ENCODE results near the gene SHBG.
A peak's percentile ranks its signal among the peaks of the same experiment; 100 is the strongest.

Gene SHBG

DNA sequence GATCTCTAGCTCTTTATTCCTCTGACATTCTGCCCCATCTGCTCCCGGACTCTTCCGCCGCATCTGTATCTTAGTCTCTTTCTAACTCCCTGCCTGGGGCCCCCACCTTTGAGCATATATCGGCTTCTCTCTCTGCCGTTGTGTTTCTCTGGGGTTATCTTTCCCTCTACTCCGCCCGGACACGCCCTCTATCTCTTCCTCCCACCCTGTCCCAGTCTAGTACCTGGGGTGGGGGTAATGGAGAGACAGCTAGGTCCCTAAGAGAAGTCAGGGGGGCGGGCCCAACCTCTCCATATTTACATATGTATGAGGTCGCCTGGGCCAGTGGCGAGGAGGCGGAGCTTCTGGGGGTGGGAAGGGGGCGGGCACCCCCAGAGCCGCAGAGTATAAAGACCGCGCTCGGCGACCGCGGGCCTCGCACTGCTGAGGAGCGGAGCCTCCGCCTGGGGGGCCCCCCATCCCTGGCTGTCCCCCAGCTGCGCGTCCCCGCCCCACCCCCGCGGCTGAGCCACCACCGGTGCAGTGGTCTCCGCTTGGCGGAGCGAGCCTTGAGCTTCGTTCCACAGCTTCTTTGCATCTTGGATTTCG lies 20.7 kb downstream of the SHBG start, which contains the start of gene ATP1B2:
ATP1B2 (plus strand) TSS at position 418 of the 588 bp plus-strand sequence. CDS start 593 bp downstream, outside the sequence.
- DNase-seq = peak; percentile 71

DNA sequence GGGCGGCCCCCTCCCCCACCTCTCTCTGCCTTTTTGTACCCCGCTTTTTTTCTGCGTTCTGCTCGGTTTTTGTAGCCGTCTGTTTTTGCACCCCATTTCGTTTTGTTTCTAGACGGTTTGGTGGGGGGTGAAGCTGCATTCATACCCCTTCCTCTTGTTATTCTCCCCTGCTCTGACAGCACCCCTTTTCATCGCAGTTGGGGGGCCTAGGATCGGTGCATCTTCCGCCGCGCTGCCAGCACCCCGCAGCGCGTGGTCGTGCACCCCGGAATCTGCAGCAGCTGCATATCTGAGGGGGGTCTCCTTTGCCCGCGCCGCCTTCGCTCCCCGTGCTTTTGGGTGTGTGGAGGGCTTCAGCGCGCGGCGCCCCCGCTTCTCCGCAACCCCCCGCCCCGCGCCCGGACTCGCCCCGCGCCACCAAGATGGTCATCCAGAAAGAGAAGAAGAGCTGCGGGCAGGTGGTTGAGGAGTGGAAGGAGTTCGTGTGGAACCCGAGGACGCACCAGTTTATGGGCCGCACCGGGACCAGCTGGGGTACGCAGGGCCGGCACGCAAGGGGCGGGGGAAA lies 21.2 kb downstream of the SHBG start:
- no peak for DNase-seq

DNA sequence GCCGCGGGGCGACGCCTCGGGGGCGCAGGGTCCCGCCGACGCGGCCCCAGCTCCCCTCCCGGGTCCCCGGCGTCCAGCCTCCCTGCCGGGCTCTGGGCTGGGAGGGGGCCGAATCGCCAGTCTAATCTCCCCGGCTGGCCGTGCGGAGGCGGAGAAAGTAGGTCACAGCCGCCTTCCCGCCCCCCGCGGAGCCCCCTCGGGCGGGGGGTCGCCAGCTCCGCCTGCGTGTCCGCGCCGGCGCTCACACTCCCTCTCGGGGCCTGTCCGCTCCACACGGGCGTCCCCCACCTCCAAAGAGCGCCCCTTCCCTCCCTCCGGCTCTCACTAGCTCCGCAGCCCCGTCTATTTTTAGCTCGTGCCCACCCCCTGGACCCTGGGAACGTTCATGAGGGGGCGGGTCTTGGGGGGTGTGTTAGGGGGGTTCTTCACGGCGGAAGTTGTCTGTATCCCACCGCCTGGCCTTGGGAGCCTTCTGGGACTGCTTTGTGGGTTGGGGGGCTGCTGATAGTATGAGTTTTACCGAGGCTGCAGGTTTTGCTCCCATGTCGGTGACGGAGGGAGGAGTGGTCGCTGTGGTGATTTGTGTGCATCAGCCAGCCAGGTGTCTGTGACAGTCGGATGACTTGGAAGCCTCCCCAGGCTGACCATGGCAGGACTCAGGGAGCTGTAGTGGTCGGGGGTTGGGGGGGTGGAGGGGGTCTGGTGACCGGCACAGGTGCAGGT lies 21.9 kb downstream of the SHBG start:
- no peak for DNase-seq

DNA sequence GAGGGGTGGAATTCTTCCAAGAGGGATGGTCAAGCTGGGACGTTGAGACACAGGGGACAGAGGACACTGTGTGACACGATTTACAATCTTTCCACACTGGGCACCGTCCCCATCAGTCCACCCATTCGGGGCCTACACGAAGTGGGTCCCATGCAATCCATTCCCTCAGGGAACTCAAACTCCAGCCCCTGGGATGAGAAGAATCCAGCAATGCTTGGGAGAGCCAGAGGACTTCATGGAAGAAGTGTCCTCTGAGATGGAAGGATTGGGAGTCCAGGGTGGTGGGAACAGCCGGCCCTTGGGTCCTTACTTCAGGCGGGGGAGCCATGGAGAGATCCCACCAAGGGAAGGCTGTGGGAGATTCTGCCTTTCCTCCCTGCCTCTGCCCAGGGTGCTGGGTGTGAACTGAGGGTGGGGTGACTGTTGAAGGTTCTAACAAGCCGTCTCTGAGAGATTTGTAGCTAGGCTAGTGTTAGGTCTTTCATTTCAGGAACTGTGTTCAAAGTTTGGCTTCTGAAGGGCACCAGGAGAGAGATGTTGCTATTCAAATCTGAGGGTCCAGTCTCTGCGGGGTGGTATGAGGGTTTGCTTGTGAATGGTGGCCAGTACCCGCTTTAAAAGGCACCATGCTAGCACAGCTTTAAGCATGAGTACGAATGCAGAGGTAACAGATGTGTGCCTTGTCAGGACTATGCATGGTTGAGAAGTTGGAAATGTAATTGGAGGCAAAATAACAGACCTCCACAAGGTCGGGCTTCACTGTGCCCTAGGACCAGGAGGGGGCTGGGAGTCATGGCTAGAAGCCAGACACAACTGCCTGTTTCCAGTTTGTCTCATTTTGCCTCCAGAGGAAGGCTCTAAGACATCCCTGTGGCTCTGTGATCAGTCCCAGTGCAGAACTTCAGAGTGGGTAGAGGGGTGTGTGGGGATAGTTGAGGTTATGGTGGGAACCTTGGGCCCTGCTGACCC lies 22.7 kb downstream of the SHBG start:
- DNase-seq = no peak

DNA sequence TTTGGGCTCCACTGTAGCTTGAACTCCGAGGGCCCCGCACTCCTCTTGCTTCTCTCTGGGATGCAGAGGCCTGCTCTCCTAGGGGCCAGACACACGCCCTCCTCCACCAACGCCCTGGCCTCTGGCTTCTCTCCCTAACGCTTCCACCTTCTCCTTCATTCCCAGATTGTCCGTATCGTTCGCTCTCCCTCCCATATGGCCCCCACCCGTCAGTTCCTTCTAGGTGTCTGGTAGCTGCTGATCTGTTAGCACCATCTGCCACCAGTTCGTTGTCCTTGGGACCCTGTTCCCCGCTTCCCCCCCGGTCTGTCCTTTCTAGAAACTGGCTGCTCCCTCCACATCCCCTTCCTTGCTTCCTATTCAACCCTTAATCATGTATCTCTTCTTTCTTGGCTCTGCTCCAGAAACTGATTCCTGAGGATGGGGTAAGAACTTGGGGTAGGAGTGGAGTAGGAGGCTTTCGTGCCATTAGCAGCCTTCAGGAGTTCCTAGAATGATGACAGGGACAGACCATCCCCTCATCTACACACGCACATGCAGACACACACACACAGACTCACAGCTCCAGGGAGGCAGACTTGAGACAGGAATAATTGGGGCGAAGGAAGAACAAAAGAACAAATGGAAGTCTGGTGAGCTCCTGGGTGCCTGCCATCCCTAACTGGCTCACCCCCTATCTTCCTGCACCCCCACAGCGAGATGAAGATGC lies 25.1 kb downstream of the SHBG start:
- no peak for DNase-seq

DNA sequence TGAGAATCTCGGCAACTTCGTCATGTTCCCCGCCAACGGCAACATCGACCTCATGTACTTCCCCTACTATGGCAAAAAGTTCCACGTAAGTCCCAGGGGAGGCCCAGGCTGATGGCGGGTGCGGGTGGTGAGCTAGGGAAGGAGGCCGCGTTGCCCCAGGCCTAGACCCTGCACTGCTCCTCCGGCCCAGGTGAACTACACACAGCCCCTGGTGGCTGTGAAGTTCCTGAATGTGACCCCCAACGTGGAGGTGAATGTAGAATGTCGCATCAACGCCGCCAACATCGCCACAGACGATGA lies 25.6 kb downstream of the SHBG start:
- no peak for DNase-seq

DNA sequence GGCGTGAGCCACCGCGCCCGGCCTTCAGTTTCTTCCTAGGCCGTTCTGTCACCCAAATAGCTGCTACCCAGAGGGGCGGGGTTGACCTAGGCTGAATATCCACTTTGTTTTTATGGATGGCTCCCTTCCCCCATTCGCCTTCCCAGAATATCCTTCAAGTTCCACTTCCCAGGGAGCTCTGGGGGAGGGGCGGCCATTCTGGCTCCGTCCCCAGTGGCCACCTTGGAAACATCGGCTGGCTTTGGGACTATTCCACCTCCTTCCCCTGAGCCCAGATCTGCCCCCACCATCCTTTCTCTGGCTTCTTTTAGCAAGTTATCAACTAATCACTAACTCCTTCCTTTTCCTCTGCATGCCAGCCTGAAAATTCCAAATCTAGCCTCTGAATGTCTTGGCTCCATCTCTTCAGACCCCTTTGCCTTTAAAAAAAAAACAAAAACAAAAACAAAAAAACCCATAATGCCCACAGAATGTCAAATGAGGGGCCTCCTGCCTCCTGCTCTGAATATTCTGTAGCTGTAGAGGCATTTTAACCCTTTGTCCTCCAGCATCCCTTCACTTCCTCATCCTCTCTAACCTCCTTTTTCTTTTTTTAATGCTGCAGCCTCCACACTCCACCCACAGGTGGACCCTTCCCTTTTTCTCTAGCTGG lies 27.1 kb downstream of the SHBG start:
- DNase-seq = no peak

DNA sequence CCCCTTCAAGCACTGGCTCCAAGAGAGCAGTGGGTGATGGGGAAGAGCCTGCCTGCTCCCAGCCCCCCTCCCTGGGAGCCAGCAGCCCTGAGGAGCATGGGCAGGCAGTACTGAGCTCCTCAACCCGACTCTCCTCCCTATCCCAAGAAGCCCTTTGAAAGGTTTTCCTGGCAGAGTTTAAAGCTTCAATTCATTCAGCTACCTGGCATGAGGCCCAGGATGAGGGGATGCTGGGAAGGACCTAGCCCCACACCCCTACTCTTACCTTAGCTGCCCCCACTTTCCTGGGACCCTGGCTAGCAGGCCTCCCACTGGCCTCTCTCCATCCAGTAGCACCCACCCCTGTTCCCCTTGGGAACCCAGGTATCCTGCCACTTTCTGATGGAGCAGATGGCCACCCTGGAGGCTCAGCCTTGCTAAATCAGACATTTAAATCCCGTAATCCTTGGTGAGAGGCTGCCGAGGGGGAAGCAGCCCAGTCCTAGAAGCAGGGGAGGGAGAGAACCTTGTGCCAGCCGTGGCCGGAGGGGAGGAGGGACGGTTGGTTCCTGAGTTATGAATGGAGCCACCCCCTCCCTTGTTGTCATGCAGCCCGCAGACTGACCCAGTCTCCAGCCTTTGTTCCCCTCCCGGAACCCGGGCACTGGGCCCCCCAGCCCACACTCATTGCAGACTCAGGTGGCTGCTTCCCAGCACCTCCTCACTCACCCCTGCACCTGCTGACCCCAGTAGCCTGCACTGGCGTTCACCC lies 37.9 kb downstream of the SHBG start:
- no peak for DNase-seq

DNA sequence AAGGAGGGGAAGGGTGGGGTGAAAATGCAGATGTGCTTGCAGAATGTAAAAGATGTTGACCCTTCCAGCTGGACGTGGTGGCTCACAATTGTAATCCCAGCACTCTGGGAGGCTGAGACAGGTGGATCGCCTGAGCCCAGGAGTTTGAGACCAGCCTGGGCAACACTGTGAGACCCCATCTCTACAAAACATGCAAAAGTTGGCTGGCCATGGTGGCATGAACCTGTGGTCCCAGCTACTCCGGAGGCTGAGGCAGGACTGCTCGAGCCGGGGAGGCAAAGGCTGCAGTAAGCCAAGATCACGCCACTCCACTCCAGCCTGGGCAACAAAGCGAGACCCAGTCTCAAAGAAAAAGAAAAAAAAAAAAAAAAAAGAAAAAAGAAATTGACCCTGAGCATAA lies 38.5 kb downstream of the SHBG start:
- no peak for DNase-seq

DNA sequence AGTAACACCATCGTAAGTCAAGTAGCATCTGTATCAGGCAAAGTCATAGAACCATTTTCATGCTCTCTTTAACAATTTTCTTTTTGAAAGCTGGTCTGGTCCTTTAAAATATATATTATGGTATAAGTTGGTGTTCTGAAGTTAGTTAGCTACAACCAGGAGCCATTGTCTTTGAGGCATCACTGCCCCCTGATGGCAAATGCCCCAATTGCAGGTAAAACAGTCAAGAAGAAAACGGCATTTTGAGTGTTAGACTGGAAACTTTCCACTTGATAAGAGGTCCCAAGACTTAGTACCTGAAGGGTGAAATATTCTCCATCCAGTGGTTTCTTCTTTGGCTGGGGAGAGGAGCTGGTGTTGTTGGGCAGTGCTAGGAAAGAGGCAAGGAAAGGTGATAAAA lies 43.3 kb downstream of the SHBG start:
- DNase-seq = peak; percentile 45

DNA sequence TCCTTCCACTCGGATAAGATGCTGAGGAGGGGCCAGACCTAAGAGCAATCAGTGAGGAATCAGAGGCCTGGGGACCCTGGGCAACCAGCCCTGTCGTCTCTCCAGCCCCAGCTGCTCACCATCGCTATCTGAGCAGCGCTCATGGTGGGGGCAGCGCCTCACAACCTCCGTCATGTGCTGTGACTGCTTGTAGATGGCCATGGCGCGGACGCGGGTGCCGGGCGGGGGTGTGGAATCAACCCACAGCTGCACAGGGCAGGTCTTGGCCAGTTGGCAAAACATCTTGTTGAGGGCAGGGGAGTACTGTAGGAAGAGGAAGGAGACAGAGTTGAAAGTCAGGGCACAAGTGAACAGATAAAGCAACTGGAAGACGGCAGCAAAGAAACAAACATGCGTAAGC lies 45.0 kb downstream of the SHBG start:
- no peak for DNase-seq

DNA sequence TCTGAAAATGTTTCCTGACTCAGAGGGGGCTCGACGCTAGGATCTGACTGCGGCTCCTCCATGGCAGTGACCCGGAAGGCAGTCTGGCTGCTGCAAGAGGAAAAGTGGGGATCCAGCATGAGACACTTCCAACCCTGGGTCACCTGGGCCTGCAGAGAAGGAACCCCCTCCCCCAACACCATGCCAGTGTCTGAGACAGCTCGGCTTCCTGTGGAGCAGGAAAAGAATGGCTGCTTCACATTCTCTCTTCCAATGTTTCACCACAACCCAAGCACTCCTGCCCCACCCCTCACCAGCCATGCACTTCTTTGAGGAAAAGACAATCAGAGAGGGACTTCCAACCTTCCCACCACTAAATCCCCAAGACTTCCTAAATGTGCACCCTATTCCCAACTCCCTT lies 46.6 kb downstream of the SHBG start:
- no peak for DNase-seq

DNA sequence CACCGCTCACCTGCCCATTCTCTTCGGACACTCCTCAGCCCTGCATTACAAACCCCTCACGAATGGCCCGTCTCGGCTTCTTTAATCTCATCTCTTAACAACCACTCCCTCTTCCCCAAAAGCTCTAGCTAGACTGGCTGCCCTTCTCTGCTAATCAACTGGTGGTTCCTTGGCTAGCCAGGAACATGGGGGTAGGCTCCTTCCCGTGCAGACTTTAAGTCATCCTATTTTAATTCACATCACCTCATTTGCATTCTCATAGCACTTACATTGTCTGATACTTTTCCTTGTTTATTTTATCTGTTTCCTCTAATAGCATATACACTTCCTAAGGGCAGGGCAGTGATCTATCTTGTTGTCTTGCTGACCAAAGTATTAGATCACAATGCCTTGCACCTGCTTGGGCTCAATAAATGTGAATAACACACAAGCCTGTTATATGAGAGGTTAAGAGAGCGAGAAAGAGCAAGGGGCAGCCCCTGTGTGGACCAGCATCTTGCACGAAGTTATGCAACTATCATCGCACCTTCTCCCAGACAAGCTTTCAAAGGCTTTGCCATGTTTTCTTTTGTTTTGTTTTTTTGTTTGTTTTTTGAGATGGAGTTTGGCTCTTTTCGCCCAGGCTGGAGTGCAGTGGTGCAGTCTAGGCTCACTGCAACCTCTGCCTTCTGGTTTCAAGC lies 47.6 kb downstream of the SHBG start:
- DNase-seq = no peak
